Measurements from ENCODE around the gene C1QTNF6.

C1QTNF6 gene

GRCh38 chr22:37177221-37177620 is 10.8 kb downstream of the C1QTNF6 start:
- no peak overlapping the region for H3K4me3 ChIP-seq (ENCODE audit: low read length)
- DNase-seq (ENCODE audit: low read depth) = no peak
- no peak for TF ChIP-seq CTCF (conservative IDR thresholded peaks at IDR 0.05; ENCODE audit: low read length)

GRCh38 chr22:37176464-37177061 is 11.5 kb downstream of the C1QTNF6 start:
- H3K4me3 ChIP-seq (ENCODE audit: low read length) = peak overlapping the region; percentile 13
- TF ChIP-seq CTCF (conservative IDR thresholded peaks at IDR 0.05; ENCODE audit: low read length) = 0 out of 2 replicates have a peak, but pooled peaks have one; percentile 13
- DNase-seq (ENCODE audit: low read depth) = peak; percentile 92

- no peak for TF ChIP-seq CTCF (conservative IDR thresholded peaks at IDR 0.05; ENCODE audit: low read length)
- no peak for DNase-seq (ENCODE audit: low read depth)
- H3K4me3 ChIP-seq (ENCODE audit: low read length) = peak overlapping the region; percentile 13; the same call in 1 of the 2 replicates
Observed at GRCh38 chr22:37175414-37176281, 12.4 kb downstream of the C1QTNF6 start.

GRCh38 chr22:37174964-37175363 is 13.1 kb downstream of the C1QTNF6 start:
- no peak for TF ChIP-seq CTCF (conservative IDR thresholded peaks at IDR 0.05; ENCODE audit: low read length)
- no peak for DNase-seq (ENCODE audit: low read depth)
- no peak overlapping the region for H3K4me3 ChIP-seq (ENCODE audit: low read length)

- peak; percentile 89 for DNase-seq (ENCODE audit: low read depth)
- no peak overlapping the region for H3K4me3 ChIP-seq (ENCODE audit: low read length)
- no peak for TF ChIP-seq CTCF (conservative IDR thresholded peaks at IDR 0.05; ENCODE audit: low read length)
Observed at GRCh38 chr22:37173709-37174108, 14.3 kb downstream of the C1QTNF6 start.

- TF ChIP-seq CTCF (conservative IDR thresholded peaks at IDR 0.05; ENCODE audit: low read length) = no peak
- no peak for DNase-seq (ENCODE audit: low read depth)
- H3K4me3 ChIP-seq (ENCODE audit: low read length) = no peak overlapping the region
Observed at GRCh38 chr22:37172266-37173245, 15.5 kb downstream of the C1QTNF6 start.
